Ishikawa (cell line): ENCODE measurements around the gene C1orf216.

Experiments
- CEBPB ChIP-seq: IDR thresholded peaks from 2 replicates; pipeline ENCODE4 v1.6.1; 2012
- CREB1 ChIP-seq: IDR thresholded peaks from 2 replicates; pipeline ENCODE4 v1.6.1; 2012; ENCODE audit warnings: low read depth
- EGR1 ChIP-seq: IDR thresholded peaks from 2 replicates; pipeline ENCODE4 v1.6.1; 2012
- EP300 ChIP-seq: IDR thresholded peaks from 2 replicates; pipeline ENCODE4 v1.6.1; 2012; ENCODE audit warnings: borderline replicate concordance
- FOXM1 ChIP-seq: IDR thresholded peaks from 2 replicates; pipeline ENCODE4 v1.6.1; 2012; ENCODE audit warnings: low read depth, borderline replicate concordance
- MAX ChIP-seq: IDR thresholded peaks from 2 replicates; pipeline ENCODE4 v1.6.1; 2012
- NFIC ChIP-seq: IDR thresholded peaks from 2 replicates; pipeline ENCODE4 v1.6.1; 2012
- RAD21 ChIP-seq: IDR thresholded peaks from 2 replicates; pipeline ENCODE4 v1.6.1; 2012; ENCODE audit warnings: low read depth
- TAF1 ChIP-seq: IDR thresholded peaks from 2 replicates; pipeline ENCODE4 v1.6.1; 2012; ENCODE audit warnings: low read depth, mild to moderate bottlenecking
- TCF12 ChIP-seq: IDR thresholded peaks from 2 replicates; pipeline ENCODE4 v1.6.1; 2012; ENCODE audit warnings: low read depth
- TEAD4 ChIP-seq: IDR thresholded peaks from 2 replicates; pipeline ENCODE4 v1.6.1; 2012
- YY1 ChIP-seq: IDR thresholded peaks from 2 replicates; pipeline ENCODE4 v1.6.1; 2012; ENCODE audit warnings: low read depth
- ZBTB7A ChIP-seq: IDR thresholded peaks from 2 replicates; pipeline ENCODE4 v1.6.1; 2012; ENCODE audit warnings: low read depth
- TF ChIP-seq, protein P1 (sequence below): IDR thresholded peaks from 2 replicates; pipeline ENCODE4 v1.6.1; 2012; ENCODE audit warnings: low read depth, mild to moderate bottlenecking
- TF ChIP-seq, protein P2 (sequence below): IDR thresholded peaks from 2 replicates; pipeline ENCODE4 v1.6.1; 2012

Gene C1orf216

DNA sequence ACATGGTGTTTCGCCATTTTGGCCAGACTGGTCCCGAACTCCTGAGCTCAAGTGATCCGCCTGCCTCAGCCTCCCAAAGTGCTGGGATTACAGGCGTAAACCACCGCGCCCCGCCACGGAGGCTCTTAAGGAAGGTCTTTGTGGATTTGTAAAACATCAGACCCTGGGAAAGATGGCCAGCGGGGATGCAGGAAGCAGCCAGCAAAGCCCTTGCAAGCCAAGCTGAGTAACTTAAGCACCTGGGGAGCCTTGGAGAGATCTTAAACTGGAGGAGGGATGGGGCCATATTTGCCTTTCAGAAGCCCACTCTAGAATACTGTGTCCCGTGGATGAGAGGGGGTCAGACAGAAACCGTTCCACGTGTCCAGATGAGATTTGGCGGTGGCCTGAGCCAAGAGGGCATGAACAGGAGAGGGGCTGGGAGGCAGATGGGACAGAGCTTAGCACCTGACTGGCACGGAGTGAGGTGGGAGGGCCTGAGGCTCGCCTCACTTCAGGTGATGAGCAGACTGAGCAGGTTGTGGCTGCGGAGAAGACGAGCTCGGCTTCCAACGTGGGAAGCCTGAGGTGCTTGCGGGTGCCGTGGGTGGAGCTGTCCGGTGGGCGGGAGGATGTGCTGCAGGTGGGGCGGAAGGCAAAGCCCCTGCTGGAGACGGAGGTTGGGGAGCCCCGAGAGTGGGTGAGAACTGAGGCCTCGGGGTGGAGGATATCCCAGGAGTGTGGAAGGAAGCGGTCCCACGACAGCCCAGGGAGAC is 11.7 kb downstream of the C1orf216 start:
- TF ChIP-seq MAX, result no peak
- no peak for TF ChIP-seq TEAD4
- TF ChIP-seq CEBPB, result no peak
- TF ChIP-seq FOXM1, result no peak
- TF ChIP-seq EP300, result no peak
- no peak for TF ChIP-seq TCF12
- TF ChIP-seq EGR1, result no peak
- TF ChIP-seq RAD21, result no peak
- TF ChIP-seq ZBTB7A, result no peak

- no peak for TF ChIP-seq CEBPB
- TF ChIP-seq ZBTB7A, result no peak
- no peak for TF ChIP-seq EGR1
- no peak for TF ChIP-seq TAF1
- no peak for TF ChIP-seq TEAD4
- no peak for TF ChIP-seq YY1
- TF ChIP-seq, protein P1, sequence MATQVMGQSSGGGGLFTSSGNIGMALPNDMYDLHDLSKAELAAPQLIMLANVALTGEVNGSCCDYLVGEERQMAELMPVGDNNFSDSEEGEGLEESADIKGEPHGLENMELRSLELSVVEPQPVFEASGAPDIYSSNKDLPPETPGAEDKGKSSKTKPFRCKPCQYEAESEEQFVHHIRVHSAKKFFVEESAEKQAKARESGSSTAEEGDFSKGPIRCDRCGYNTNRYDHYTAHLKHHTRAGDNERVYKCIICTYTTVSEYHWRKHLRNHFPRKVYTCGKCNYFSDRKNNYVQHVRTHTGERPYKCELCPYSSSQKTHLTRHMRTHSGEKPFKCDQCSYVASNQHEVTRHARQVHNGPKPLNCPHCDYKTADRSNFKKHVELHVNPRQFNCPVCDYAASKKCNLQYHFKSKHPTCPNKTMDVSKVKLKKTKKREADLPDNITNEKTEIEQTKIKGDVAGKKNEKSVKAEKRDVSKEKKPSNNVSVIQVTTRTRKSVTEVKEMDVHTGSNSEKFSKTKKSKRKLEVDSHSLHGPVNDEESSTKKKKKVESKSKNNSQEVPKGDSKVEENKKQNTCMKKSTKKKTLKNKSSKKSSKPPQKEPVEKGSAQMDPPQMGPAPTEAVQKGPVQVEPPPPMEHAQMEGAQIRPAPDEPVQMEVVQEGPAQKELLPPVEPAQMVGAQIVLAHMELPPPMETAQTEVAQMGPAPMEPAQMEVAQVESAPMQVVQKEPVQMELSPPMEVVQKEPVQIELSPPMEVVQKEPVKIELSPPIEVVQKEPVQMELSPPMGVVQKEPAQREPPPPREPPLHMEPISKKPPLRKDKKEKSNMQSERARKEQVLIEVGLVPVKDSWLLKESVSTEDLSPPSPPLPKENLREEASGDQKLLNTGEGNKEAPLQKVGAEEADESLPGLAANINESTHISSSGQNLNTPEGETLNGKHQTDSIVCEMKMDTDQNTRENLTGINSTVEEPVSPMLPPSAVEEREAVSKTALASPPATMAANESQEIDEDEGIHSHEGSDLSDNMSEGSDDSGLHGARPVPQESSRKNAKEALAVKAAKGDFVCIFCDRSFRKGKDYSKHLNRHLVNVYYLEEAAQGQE, result no peak
- TF ChIP-seq RAD21, result no peak
- no peak for TF ChIP-seq TCF12
- TF ChIP-seq FOXM1, result no peak
- no peak for TF ChIP-seq CREB1
- TF ChIP-seq, protein P2, sequence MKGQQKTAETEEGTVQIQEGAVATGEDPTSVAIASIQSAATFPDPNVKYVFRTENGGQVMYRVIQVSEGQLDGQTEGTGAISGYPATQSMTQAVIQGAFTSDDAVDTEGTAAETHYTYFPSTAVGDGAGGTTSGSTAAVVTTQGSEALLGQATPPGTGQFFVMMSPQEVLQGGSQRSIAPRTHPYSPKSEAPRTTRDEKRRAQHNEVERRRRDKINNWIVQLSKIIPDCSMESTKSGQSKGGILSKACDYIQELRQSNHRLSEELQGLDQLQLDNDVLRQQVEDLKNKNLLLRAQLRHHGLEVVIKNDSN, result no peak
- TF ChIP-seq EP300, result no peak
- no peak for TF ChIP-seq MAX
- no peak for TF ChIP-seq NFIC
Measured at GRCh38 chr1:35702508-35702907, 16.2 kb downstream of the C1orf216 start.

GRCh38 chr1:35692317-35692716 is 26.4 kb downstream of the C1orf216 start:
- TF ChIP-seq YY1 (no peak), TCF12 (no peak), TEAD4 (no peak), MAX (no peak), CEBPB (no peak), CREB1 (no peak), EGR1 (no peak), RAD21 (no peak), TAF1 (no peak), NFIC (no peak)
- TF ChIP-seq, protein P2, result no peak
- TF ChIP-seq, protein P1, result no peak

DNA sequence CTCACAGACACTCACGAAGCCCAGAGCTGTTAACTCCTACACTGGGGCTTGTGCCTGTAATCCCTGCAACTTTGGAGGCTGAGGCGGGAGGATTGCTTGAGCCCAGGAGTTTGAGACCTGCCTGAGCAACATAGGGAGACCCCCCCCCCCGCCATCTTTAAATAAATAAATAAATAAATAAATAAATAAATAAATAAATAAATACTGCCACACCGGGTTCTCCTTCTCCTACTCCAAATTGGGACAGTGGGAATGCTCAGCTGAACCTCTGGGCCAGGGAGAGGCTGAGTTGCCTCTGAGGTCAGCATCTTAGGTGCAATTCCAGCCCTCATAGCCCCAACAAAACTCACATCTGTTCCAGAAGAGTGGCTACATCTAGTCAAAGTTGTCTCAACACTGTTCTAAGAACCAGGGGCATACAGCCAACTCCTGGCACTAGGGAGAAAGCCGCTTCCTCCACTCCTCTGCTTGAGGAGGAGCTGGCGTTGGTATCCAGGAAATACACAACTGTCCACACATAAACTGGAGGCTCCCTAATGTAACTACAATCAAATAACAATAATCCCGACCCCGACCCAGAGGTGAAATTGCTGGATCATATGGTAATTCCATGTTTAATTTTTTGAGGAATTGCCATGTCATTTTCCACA is 27.0 kb downstream of the C1orf216 start:
- TF ChIP-seq CEBPB, result no peak
- TF ChIP-seq YY1, result no peak
- TF ChIP-seq MAX, result no peak
- TF ChIP-seq EP300, result no peak
- TF ChIP-seq, protein P2, result no peak
- no peak for TF ChIP-seq TEAD4
- no peak for TF ChIP-seq FOXM1
- no peak for TF ChIP-seq EGR1
- TF ChIP-seq, protein P1, result no peak
